HG03460 (cell line): ENCODE results near the gene ZNF281.

Experiments
- ATAC-seq: cut with Tn5 transposase; IDR thresholded peaks from one replicate; pipeline ENCODE4 v1.9.1; 2021; ENCODE audit not compliant: unreplicated experiment

ZNF281 gene

GRCh38 chr1:200391747-200392146 lies 18.1 kb downstream of the ZNF281 start:
- no peak for ATAC-seq

GRCh38 chr1:200388791-200389190 lies 21.0 kb downstream of the ZNF281 start:
- no peak for ATAC-seq

GRCh38 chr1:200386416-200386815 lies 23.4 kb downstream of the ZNF281 start:
- no peak for ATAC-seq

- ATAC-seq = peak; percentile 55
These were observed 24.9 kb downstream of the ZNF281 start for GRCh38 chr1:200384818-200385390.

GRCh38 chr1:200381256-200381984 lies 28.4 kb downstream of the ZNF281 start:
- no peak for ATAC-seq

- peak; percentile 82 for ATAC-seq
These were observed 29.2 kb downstream of the ZNF281 start for GRCh38 chr1:200380589-200381021.

- ATAC-seq = no peak
These were observed 29.8 kb downstream of the ZNF281 start for GRCh38 chr1:200379940-200380588.

- ATAC-seq = no peak
These were observed 30.4 kb downstream of the ZNF281 start for GRCh38 chr1:200379432-200379757.

- ATAC-seq = no peak
These were observed 31.7 kb downstream of the ZNF281 start for GRCh38 chr1:200378096-200378495.

- no peak for ATAC-seq
These were observed 33.3 kb downstream of the ZNF281 start for GRCh38 chr1:200376528-200376927.

GRCh38 chr1:200374569-200375295 lies 35.1 kb downstream of the ZNF281 start:
- ATAC-seq = no peak

GRCh38 chr1:200373811-200374231 lies 36.0 kb downstream of the ZNF281 start:
- no peak for ATAC-seq

- ATAC-seq = no peak
These were observed 37.0 kb downstream of the ZNF281 start for GRCh38 chr1:200372885-200373181.

- ATAC-seq = no peak
These were observed 37.5 kb downstream of the ZNF281 start for GRCh38 chr1:200372095-200372884.

- ATAC-seq = no peak
These were observed 40.1 kb downstream of the ZNF281 start for GRCh38 chr1:200369706-200370105.

GRCh38 chr1:200369131-200369530 lies 40.7 kb downstream of the ZNF281 start:
- no peak for ATAC-seq

- ATAC-seq = no peak
These were observed 41.3 kb downstream of the ZNF281 start for GRCh38 chr1:200368556-200368955.

- ATAC-seq = no peak
These were observed 41.8 kb downstream of the ZNF281 start for GRCh38 chr1:200367841-200368534.

GRCh38 chr1:200366577-200367253 lies 43.1 kb downstream of the ZNF281 start:
- ATAC-seq = no peak

GRCh38 chr1:200365897-200366426 lies 43.9 kb downstream of the ZNF281 start:
- no peak for ATAC-seq
